ENCODE data around the gene EDEM2.

GRCh38 chr20:35117196-35117595 is 29.9 kb downstream of the EDEM2 start:
- TF ChIP-seq CTCF (IDR thresholded peaks at IDR 0.05; ENCODE audit: low read length) = no peak
- TF ChIP-seq EZH2 (optimal IDR thresholded peaks at IDR 0.05; ENCODE audit: low read depth, low read length) = no peak
- TF ChIP-seq EZH2phosphoT487 (IDR thresholded peaks at IDR 0.05; ENCODE audit: low read length) = no peak
